Spinal cord (tissue), 10 donors: ENCODE results near the gene SCRN3. TPM values are rescaled to one million over a fixed set of nuclear protein-coding genes. Genes with fewer than 3 reads are reported as not detected.
"Not testable (repeated sequence)": the region's sequence is repeated elsewhere in the genome, so short reads cannot be mapped to it uniquely, and the experiment has no call there.

Source experiments
- DNase-seq, 6 donors: peaks; one replicate each; pipeline versions ENCODE4 v3.0.0 to v3.0.0-alpha.2; 2013 to 2015; ENCODE audit warnings: low spot score in 6 of 6, low read depth in 4 of 6
- H3K27ac ChIP-seq: one replicate; pipeline ENCODE4 v1.5.1; 2013; ENCODE audit warnings: low read depth, low read length, control low read depth
- H3K27me3 ChIP-seq: one replicate; pipeline ENCODE4 v1.6.1; 2013; ENCODE audit warnings: low read length; ENCODE audit not compliant: control insufficient read depth, insufficient read depth
- H3K36me3 ChIP-seq: one replicate; pipeline ENCODE4 v1.6.1; 2013; ENCODE audit warnings: low read length; ENCODE audit not compliant: control insufficient read depth, insufficient read depth
- H3K4me1 ChIP-seq: one replicate; pipeline ENCODE4 v1.6.1; 2013; ENCODE audit warnings: low read length; ENCODE audit not compliant: control insufficient read depth, insufficient read depth
- H3K4me3 ChIP-seq: one replicate; pipeline ENCODE4 v1.5.1; 2013; ENCODE audit warnings: low read depth, low read length, control low read depth
- H3K9me3 ChIP-seq: one replicate; pipeline ENCODE4 v1.6.1; 2013; ENCODE audit warnings: low read length; ENCODE audit not compliant: control insufficient read depth, insufficient read depth
- WGBS: methylation state at CpG from one replicate; pipeline ENCODE4 v1.1.5; 2013; ENCODE audit warnings: missing lambda C conversion rate; ENCODE audit not compliant: insufficient coverage; 5-methylcytosine and 5-hydroxymethylcytosine counted together
- long read RNA-seq, 4 donors: transcript quantifications; one replicate each; lab custom pipeline, GENCODE V29; 2026
- polyA plus RNA-seq, 2 donors: library from polyadenylated mRNA; unstranded; fragments of 120-200 nt; gene quantifications; one replicate each; pipeline ENCODE4 v1.2.1, GENCODE V29; 2013; ENCODE audit not compliant: insufficient read length in 2 of 2
- total RNA-seq, 2 donors: library from RNA; depleted of rRNA in 1 of 2; stranded (reverse); fragments of 120-200 nt in 1 of 2; fragments of >200 nt in 1 of 2; gene quantifications; one replicate each; pipeline versions ENCODE4 v1.2.3 to v1.2.4, GENCODE V29; 2013 to 2014
- donor health status: healthy.

Gene SCRN3, protein sequence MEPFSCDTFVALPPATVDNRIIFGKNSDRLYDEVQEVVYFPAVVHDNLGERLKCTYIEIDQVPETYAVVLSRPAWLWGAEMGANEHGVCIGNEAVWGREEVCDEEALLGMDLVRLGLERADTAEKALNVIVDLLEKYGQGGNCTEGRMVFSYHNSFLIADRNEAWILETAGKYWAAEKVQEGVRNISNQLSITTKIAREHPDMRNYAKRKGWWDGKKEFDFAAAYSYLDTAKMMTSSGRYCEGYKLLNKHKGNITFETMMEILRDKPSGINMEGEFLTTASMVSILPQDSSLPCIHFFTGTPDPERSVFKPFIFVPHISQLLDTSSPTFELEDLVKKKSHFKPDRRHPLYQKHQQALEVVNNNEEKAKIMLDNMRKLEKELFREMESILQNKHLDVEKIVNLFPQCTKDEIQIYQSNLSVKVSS
- 10 to 100 TPM; 47.3 to 51.0 TPM for total RNA-seq
- 10 to 100 TPM; 47.2 to 58.8 TPM for polyA plus RNA-seq
- long read RNA-seq, donor 1, partial matches to known transcripts, result 0 of 2 reads
- long read RNA-seq, donor 1, other reads (novel, unspliced or antisense), result 0 of 2 reads
- long read RNA-seq, donor 2, partial matches to known transcripts, result 0 of 2 reads
- long read RNA-seq, donor 2, other reads (novel, unspliced or antisense), result 0 of 2 reads
- long read RNA-seq, donor 3, result 0 reads
- long read RNA-seq, donor 4, partial matches to known transcripts, result 0 of 1 reads
- long read RNA-seq, donor 4, other reads (novel, unspliced or antisense), result 0 of 1 reads

GRCh38 chr2:174395284-174395968 lies at the start of gene SCRN3:
Gene SCRN3 (plus strand): TSS chr2:174395730. CDS start chr2:174398284, 2,554 bp downstream.
- H3K9me3 ChIP-seq, result no peaks in the 10 kb centered on the region
- DNase-seq, result peak; percentile 70 to 97 (median 84)
- peak within 1 kb of the TSS; percentile 76 for H3K4me3 ChIP-seq
- WGBS, result under 1% methylated on average over 29 of the region's 35 CpGs
- H3K27ac ChIP-seq, result peak within 1 kb of the TSS; percentile 90
- peaks cover 6% of the 10 kb centered on the region for H3K4me1 ChIP-seq
- H3K36me3 ChIP-seq, result no peaks in the 10 kb centered on the region
- no peaks in the 10 kb centered on the region for H3K27me3 ChIP-seq

DNA sequence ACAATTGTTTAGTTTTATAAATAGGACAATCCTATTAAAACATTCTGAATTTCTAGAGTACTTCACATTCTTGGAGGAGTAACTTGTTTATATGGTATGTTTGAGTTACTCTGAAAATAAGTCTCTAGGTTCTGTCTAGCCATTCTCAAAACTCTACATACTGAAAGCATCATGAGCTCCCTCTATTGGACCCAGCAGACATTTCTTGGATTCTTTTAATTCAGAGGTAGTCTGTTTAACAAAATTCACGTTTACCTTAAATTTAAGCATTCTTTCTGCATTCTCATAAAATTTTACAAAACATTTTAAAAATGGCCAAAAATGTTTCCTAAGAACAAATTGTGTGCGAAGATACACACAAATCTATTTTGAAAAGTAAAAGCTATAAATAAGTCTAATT lies 45.5 kb upstream of the SCRN3 start:
- peaks cover 6% of the 10 kb centered on the region for H3K27me3 ChIP-seq
- H3K9me3 ChIP-seq, result no peaks in the 10 kb centered on the region
- H3K36me3 ChIP-seq, result peaks cover 8% of the 10 kb centered on the region
- no CpG with 5 or more reads among the region's 2 CpGs for WGBS
- peak in 2 of 6 donors; percentile 31 to 67 for DNase-seq
- H3K4me1 ChIP-seq, result no peaks in the 10 kb centered on the region
- no peak overlapping the region for H3K4me3 ChIP-seq
- H3K27ac ChIP-seq, result no peak overlapping the region

- Histone ChIP-seq H3K27ac (no peak overlapping the region), H3K27me3 (peaks cover 3% of the 10 kb centered on the region), H3K4me1 (no peaks in the 10 kb centered on the region), H3K36me3 (peaks cover 8% of the 10 kb centered on the region), H3K9me3 (no peaks in the 10 kb centered on the region), H3K4me3 (no peak overlapping the region)
- no peak for DNase-seq
- 90% methylated on average over 1 of the region's 2 CpGs for WGBS
Measured at GRCh38 chr2:174350593-174351181, 44.8 kb upstream of the SCRN3 start.

- WGBS, result no CpG with 5 or more reads among the region's 1 CpG
- Histone ChIP-seq H3K27me3 (no peaks in the 10 kb centered on the region), H3K9me3 (no peaks in the 10 kb centered on the region), H3K27ac (no peak overlapping the region), H3K36me3 (peaks cover 4% of the 10 kb centered on the region), H3K4me1 (no peaks in the 10 kb centered on the region), H3K4me3 (no peak overlapping the region)
- no peak for DNase-seq
Measured at GRCh38 chr2:174353004-174353403, 42.5 kb upstream of the SCRN3 start.

GRCh38 chr2:174356347-174356746 lies 39.2 kb upstream of the SCRN3 start:
- no peak overlapping the region for H3K4me3 ChIP-seq
- DNase-seq, result no peak
- peaks cover 2% of the 10 kb centered on the region for H3K36me3 ChIP-seq
- no peaks in the 10 kb centered on the region for H3K27me3 ChIP-seq
- 82% methylated on average over 2 of the region's 2 CpGs for WGBS
- no peak overlapping the region for H3K27ac ChIP-seq
- H3K4me1 ChIP-seq, result no peaks in the 10 kb centered on the region
- H3K9me3 ChIP-seq, result no peaks in the 10 kb centered on the region

- not testable (repeated sequence) for DNase-seq, H3K9me3 ChIP-seq, H3K27ac ChIP-seq, H3K27me3 ChIP-seq, H3K4me3 ChIP-seq, H3K4me1 ChIP-seq
- WGBS, result 97% methylated on average over 4 of the region's 4 CpGs
- H3K36me3 ChIP-seq, result peaks cover 13% of the 10 kb centered on the region
Measured at GRCh38 chr2:174359663-174360062, 35.9 kb upstream of the SCRN3 start.

GRCh38 chr2:174362949-174363348 lies 32.6 kb upstream of the SCRN3 start:
- DNase-seq, result no peak
- no CpG with 5 or more reads among the region's 1 CpG for WGBS
- H3K36me3 ChIP-seq, result peaks cover 14% of the 10 kb centered on the region

DNA sequence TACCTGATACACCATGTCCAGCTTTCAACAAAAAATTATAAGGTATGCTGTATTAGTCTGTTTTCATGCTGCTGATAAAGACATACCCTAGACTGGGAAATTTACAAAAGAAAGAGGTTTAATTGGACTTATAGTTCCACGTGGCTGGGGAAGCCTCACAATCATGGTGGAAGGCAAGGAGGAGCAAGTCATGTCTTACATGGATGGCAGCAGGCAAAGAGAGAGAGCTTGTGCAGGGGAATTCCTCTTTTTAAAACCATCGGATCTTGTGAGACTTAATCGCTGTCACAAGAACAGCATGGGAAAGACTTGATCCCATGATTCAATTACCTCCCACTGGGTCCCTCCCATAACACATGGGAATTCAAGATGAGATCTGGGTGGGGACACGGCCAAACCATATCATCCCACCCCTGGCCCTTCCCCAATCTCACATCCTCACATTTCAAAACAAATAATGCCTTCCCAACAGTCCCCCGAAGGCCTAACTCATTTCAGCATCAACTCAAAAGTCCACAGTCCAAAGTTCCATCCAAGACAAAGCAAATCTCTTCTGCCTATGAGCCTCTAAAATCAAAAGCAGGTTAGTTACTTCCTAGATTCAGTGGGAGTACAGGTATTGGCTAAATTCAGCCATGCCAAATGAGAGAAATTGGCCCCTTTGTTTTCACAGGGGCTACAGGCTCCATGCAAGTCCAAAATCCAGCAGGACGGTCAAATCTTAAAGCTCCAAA lies 31.9 kb upstream of the SCRN3 start:
- not testable (repeated sequence) for H3K4me3 ChIP-seq, H3K27ac ChIP-seq, H3K9me3 ChIP-seq, H3K4me1 ChIP-seq, H3K27me3 ChIP-seq, DNase-seq
- WGBS, result 100% methylated on average over 4 of the region's 6 CpGs
- H3K36me3 ChIP-seq, result peaks cover 14% of the 10 kb centered on the region

More at GRCh38 chr2:174362949-174363348, 32.6 kb upstream of the SCRN3 start:
- Histone ChIP-seq H3K27ac (no peak overlapping the region), H3K9me3 (peaks cover 4% of the 10 kb centered on the region), H3K27me3 (no peaks in the 10 kb centered on the region), H3K4me3 (no peak overlapping the region), H3K4me1 (no peaks in the 10 kb centered on the region)

DNA sequence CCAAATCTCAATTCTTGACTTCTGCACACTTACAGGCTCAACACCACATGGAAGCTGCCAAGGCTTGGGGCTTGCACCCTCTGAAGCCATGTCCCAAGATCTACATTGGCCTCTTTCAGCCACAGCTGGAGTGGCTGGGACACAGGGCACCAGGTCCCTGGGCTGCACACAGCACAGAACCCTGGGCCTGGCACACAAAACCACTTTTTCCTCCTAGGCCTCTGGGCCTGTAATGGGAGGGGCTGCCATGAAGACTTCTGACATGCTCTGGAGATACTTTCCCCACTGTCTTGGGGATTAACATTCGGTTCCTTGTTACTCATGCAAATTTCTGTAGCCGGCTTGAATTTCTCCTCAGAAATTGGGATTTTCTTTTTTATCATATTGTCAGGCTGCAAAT lies 30.9 kb upstream of the SCRN3 start:
- H3K4me1 ChIP-seq, result no peaks in the 10 kb centered on the region
- peaks cover 4% of the 10 kb centered on the region for H3K9me3 ChIP-seq
- DNase-seq, result no peak
- no peak overlapping the region for H3K27ac ChIP-seq
- no peaks in the 10 kb centered on the region for H3K27me3 ChIP-seq
- no peak overlapping the region for H3K4me3 ChIP-seq
- WGBS, result 100% methylated on average over 2 of the region's 2 CpGs
- H3K36me3 ChIP-seq, result peaks cover 12% of the 10 kb centered on the region
